ENCODE data around the gene SLC6A9. TPM values are rescaled to one million over a fixed set of nuclear protein-coding genes. Genes with fewer than 3 reads are reported as not detected.

SLC6A9 gene
- total RNA-seq, 1 experiment from 2014 or later = 30.1 TPM

DNA sequence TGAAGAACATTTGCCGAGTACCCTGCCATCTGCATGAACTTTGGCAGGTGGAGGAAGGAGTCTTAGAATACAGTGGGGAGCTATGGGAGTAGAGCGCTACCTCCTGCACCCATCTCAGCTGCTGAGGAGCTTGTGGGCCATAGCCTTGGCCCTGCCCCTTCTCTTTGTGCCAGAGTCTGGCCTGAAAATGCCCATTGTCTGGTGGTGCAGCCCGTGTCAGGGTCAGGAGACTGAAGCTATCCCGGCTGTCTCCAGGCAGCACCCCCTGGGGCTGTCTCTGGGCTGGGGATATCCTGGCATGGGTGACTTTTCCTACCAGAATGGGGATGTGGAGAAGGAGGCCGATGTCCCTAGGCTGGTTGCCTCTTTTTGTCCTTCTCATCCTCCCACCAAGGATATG lies 77.2 kb downstream of the SLC6A9 start:
- H3K27ac ChIP-seq (ENCODE audit: insufficient read length, low read depth, low read length) = no peak overlapping the region

More for the DNA sequence above, 77.2 kb downstream of the SLC6A9 start:
- H3K4me3 Mint-ChIP-seq = no peak overlapping the region
- H3K36me3 Mint-ChIP-seq (ENCODE audit: insufficient read depth in 1 of 3, low read depth in 3 of 3) = peaks cover 0 to 28% (median 19%) of the 10 kb centered on the region in 3 experiments; a peak in 5 of 7 replicates
- Histone ChIP-seq H3K4me2 (ENCODE audit: insufficient read depth, insufficient read length, low read length) (no peak overlapping the region), H4K5ac (ENCODE audit: insufficient read length, low read depth, low read length) (no peak overlapping the region), H3K14ac (ENCODE audit: insufficient read depth, low read length) (no peak overlapping the region), H2AFZ (ENCODE audit: low read length) (no peak overlapping the region), H3K79me1 (ENCODE audit: insufficient read depth, low read depth, low read length, poor library complexity, severe bottlenecking) (no peaks in the 10 kb centered on the region), H2BK5ac (ENCODE audit: insufficient read length, low read length) (no peak overlapping the region), H3K4ac (ENCODE audit: low read depth, low read length) (no peak overlapping the region), H3K23me2 (ENCODE audit: insufficient read length, low read depth, low read length, poor library complexity, severe bottlenecking) (no peaks in the 10 kb centered on the region), H3K79me2 (ENCODE audit: insufficient read depth, low read length) (no peaks in the 10 kb centered on the region), H3K56ac (ENCODE audit: insufficient read length, low read depth, low read length) (no peak overlapping the region), H2BK15ac (ENCODE audit: low read depth, low read length) (no peak overlapping the region), H3K18ac (ENCODE audit: insufficient read length, low read depth, low read length) (no peak overlapping the region), H4K8ac (replicated peaks; ENCODE audit: insufficient read length, low read depth, low read length) (no peak overlapping the region), H2BK12ac (ENCODE audit: insufficient read length, low read depth, low read length) (no peak overlapping the region), H2AK5ac (ENCODE audit: insufficient read length, low read length) (no peak overlapping the region), H3T11ph (ENCODE audit: low read length) (no peak overlapping the region), H3K23ac (ENCODE audit: insufficient read length, low read depth, low read length) (no peak overlapping the region), H3K9me3 (ENCODE audit: control insufficient read depth, low read depth, low read length) (no peaks in the 10 kb centered on the region), H2BK120ac (ENCODE audit: low read depth, low read length, poor library complexity, severe bottlenecking) (no peak overlapping the region), H3K27me3 (ENCODE audit: insufficient read depth, low read length) (no peaks in the 10 kb centered on the region), H4K91ac (ENCODE audit: insufficient read length, low read depth, low read length) (no peak overlapping the region), H4K20me1 (ENCODE audit: control insufficient read depth, insufficient read depth, insufficient read length) (no peaks in the 10 kb centered on the region), H3K9ac (ENCODE audit: extremely low read depth, insufficient read length, low read length) (no peak overlapping the region), H3K4me1 (ENCODE audit: insufficient read depth, low read length) (no peaks in the 10 kb centered on the region), H2BK20ac (ENCODE audit: low read depth, low read length, poor library complexity, severe bottlenecking) (no peak overlapping the region)
- WGBS (ENCODE audit: extremely low coverage, insufficient read length, low lambda C conversion rate) = no CpG with 5 or more reads among the region's 5 CpGs
- DNase-seq = no peak
- TF ChIP-seq, protein P1, sequence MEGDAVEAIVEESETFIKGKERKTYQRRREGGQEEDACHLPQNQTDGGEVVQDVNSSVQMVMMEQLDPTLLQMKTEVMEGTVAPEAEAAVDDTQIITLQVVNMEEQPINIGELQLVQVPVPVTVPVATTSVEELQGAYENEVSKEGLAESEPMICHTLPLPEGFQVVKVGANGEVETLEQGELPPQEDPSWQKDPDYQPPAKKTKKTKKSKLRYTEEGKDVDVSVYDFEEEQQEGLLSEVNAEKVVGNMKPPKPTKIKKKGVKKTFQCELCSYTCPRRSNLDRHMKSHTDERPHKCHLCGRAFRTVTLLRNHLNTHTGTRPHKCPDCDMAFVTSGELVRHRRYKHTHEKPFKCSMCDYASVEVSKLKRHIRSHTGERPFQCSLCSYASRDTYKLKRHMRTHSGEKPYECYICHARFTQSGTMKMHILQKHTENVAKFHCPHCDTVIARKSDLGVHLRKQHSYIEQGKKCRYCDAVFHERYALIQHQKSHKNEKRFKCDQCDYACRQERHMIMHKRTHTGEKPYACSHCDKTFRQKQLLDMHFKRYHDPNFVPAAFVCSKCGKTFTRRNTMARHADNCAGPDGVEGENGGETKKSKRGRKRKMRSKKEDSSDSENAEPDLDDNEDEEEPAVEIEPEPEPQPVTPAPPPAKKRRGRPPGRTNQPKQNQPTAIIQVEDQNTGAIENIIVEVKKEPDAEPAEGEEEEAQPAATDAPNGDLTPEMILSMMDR (conservative IDR thresholded peaks at IDR 0.05) = no peak
- H3K27me3 Mint-ChIP-seq (ENCODE audit: low read depth) = no peaks in the 10 kb centered on the region
- no peak overlapping the region for H3K27ac Mint-ChIP-seq
- H3K9me3 Mint-ChIP-seq = no peaks in the 10 kb centered on the region
- peaks cover 5 to 10% of the 10 kb centered on the region in 2 experiments for H3K4me1 Mint-ChIP-seq

Measured in H9 (cell line).